Cardiac atrium fibroblast (primary cell): Measurements from ENCODE around the gene ACP6. TPM values are rescaled to one million over a fixed set of nuclear protein-coding genes. Genes with fewer than 3 reads are reported as not detected.

Experiments
- total RNA-seq: library from RNA; depleted of rRNA; stranded (reverse); fragments of >200 nt; gene quantifications from 2 replicates; pipeline ENCODE4 v1.2.3, GENCODE V29; 2015

Gene ACP6
- 0.90 and 9.9 TPM in 2 replicates for total RNA-seq

DNA sequence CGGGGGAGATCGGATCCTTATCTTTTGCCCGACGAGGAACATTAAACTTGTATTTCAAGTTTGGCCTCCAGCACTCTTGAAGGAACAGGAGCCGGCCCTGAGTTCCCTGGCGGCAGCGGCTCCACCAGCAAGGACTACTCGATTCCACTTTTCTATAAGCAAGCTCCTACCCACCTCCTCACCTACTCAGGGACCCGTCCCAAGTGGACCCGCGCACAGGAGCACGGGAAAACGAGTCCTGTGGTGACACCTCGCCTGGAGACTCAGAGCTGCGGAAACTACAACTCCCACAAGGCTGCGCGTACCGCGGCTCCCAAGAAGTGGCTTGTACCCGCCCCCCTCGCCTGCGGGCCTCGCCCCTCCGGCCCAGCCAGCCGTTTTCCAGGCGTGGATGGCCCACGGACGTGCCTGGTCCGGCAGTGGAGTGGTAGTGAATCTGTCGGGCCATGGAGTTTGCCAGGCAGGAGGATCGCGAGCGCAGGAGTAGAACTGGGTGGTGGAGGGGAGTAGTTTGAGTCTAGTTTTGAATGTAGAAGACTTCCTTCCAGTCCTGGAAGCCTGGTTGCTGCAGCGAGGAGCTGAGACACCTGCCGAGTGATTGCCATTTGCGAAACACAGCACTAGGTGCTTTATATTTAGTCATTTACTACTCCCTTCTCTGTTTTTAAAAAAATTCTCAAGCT, at the start of gene ACP6:
Gene ACP6 (minus strand): TSS at position 206 of the 683 bp plus-strand sequence. CDS start 476 bp downstream, outside the sequence.

Other genes with a start within 250 kb of the ACP6 start
- 7.0 and 15.9 TPM in 2 replicates for gene BCL9, start 129.0 kb downstream of the ACP6 start, total RNA-seq
- 0.18 and 11.2 TPM in 2 replicates for gene GJA5, start 90.1 kb upstream of the ACP6 start, total RNA-seq
- not detected in 2 replicates for gene GJA8, start 232.3 kb upstream of the ACP6 start, total RNA-seq